SK-MEL-5 (cell line): ENCODE results near the gene PGA5. TPM values are rescaled to one million over a fixed set of nuclear protein-coding genes. Genes with fewer than 3 reads are reported as not detected.

Experiments used
- total RNA-seq: library from RNA; depleted of rRNA; stranded (reverse); fragments of >200 nt; shearing (Covaris generic); gene quantifications from 2 replicates; pipeline ENCODE4 v1.2.3, GENCODE V29; 2014; rRNA removed

The PGA5 gene
- total RNA-seq, 1 experiment from 2014 or later, result not detected

Other genes starting within 250 kb of the PGA5 start
- gene CD5, start 138.7 kb upstream of the PGA5 start, total RNA-seq, result not detected in 2 replicates
- 13.5 and 17.4 TPM in 2 replicates for gene VPS37C, start 79.7 kb upstream of the PGA5 start, total RNA-seq
- not detected in 2 replicates for gene PGA3, start 37.7 kb upstream of the PGA5 start, total RNA-seq
- not detected in 2 replicates for gene PGA4, start 18.8 kb upstream of the PGA5 start, total RNA-seq
- 0.24 and 0.45 TPM in 2 replicates for gene VWCE, start 54.1 kb downstream of the PGA5 start, total RNA-seq
- 190 and 218 TPM in 2 replicates for gene DDB1, start 91.9 kb downstream of the PGA5 start, total RNA-seq
- 43.2 and 48.6 TPM in 2 replicates for gene TKFC, start 92.1 kb downstream of the PGA5 start, total RNA-seq
- gene CYB561A3, start 120.7 kb downstream of the PGA5 start, total RNA-seq, result 15.1 and 20.5 TPM in 2 replicates
- 37.2 and 38.7 TPM in 2 replicates for gene TMEM138, start 121.2 kb downstream of the PGA5 start, total RNA-seq
- 0.95 and 2.0 TPM in 2 replicates for gene TMEM216, start 151.4 kb downstream of the PGA5 start, total RNA-seq
- gene CPSF7, start 188.8 kb downstream of the PGA5 start, total RNA-seq, result 14.6 and 19.1 TPM in 2 replicates
- gene SDHAF2, start 188.9 kb downstream of the PGA5 start, total RNA-seq, result 43.5 and 45.4 TPM in 2 replicates